ENCODE data around the gene ANKRD12.

DNA sequence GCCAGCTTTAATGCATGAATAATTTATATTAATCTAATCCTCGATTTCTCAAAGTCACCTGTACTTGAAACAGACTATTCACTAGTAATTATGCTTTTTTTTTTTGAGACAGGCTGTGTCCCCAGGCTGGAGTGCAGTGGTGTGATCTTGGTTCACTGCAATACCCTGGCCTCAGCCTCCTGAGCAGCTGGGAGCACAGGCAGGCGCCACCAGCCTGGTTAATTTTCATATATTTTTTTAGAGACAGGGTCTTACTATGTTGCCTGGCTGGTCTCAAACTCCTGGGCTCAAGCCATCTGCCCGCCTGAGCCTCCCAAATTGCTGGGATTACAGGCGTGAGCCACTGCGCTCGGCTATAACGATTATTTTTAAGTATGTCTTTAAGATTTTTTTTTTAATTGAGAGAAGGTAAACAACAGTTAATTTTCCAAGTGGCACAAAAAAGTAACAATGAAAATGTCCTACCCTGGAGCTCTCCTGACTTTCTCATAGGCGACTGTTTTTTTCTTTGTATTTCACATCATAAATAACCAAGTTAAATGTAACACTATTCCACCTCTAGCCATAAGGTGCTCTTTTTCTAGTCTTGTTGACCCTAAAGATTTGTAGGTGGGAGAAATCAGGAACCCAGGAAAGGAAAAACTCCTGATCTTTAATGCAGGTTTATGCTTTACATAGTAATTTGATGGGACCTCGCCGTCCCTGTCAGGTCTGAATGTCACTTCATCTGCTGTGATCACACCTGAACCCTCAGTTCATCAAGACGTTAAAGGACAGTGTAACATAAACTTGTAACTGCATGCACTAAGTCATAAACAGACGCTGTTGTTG, 1.3 kb upstream of the ANKRD12 start:
- TF ChIP-seq, protein P1, sequence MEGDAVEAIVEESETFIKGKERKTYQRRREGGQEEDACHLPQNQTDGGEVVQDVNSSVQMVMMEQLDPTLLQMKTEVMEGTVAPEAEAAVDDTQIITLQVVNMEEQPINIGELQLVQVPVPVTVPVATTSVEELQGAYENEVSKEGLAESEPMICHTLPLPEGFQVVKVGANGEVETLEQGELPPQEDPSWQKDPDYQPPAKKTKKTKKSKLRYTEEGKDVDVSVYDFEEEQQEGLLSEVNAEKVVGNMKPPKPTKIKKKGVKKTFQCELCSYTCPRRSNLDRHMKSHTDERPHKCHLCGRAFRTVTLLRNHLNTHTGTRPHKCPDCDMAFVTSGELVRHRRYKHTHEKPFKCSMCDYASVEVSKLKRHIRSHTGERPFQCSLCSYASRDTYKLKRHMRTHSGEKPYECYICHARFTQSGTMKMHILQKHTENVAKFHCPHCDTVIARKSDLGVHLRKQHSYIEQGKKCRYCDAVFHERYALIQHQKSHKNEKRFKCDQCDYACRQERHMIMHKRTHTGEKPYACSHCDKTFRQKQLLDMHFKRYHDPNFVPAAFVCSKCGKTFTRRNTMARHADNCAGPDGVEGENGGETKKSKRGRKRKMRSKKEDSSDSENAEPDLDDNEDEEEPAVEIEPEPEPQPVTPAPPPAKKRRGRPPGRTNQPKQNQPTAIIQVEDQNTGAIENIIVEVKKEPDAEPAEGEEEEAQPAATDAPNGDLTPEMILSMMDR (optimal IDR thresholded peaks at IDR 0.05 in 1 of 3, IDR thresholded peaks at IDR 0.05 in 1 of 3, conservative IDR thresholded peaks at IDR 0.05 in 1 of 3; ENCODE audit: extremely low read depth in 1 of 3, insufficient read depth in 2 of 3, low read length in 3 of 3) = no peak
- no peak for TF ChIP-seq EZH2 (IDR thresholded peaks at IDR 0.05; ENCODE audit: low read length)
